SHP77 treated with DMSO at 0.1 percent for 48 hours (cell line): ENCODE data around the gene YIF1A.
A peak's percentile ranks its signal among the peaks of the same experiment; 100 is the strongest.
"Not testable (repeated sequence)": the region's sequence is repeated elsewhere in the genome, so short reads cannot be mapped to it uniquely, and the experiment has no call there.

Experiments
- DNase-seq: peaks from one replicate; lab custom pipeline; 2025; lab: John Stamatoyannopoulos, UW

Gene YIF1A

DNA sequence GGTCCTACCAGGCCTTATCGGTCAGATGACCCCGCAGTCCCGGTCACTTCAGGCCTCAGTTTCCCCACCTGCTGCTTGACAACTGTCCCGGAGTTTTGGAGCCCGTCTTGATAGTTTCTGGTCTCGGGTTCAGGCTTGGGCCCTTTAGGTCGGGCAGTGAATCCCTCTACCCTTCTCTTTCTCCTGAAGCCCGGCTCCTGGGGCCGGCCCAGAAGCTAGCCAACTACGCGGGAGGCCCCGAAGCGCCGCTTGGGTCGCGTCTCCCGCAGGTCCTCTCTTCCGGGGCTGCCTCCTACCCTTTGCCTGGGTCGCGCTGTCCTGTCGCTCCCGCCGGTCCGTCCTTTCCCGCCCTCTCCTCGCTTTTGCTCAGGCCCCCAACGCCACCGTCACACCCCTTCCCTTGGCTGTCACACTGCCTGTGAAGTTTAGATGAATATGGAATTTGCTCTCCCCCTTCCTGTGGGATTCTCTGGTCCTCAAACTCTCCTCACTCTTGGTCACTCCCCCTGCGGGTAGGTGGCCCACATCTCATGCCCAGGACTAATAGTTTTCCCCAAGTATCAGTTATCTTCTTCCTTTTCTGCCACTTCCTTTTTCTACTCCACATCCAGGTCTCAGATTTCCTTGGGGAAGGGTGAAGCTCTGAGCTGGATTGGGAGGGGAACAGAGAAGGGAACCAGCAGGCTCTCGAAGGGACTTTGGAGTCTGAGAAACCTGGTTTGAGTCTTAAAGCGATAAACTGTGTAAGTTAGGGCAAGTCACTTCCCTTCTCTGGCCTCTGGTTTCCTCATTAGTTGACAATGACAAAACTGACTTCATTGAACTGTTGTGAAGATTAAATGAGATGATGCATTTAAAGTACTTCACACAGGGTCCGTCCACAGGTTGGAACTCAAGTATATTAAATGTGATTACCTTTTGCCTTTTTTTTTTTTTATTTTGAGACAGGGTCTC is 19.7 kb downstream of the YIF1A start:
- no peak for DNase-seq

GRCh38 chr11:66268244-66268951 is 20.5 kb downstream of the YIF1A start, which contains the start of gene RAB1B:
Gene RAB1B, plus strand, starts transcription at chr11:66268639. Its CDS starts 41 bp downstream, at chr11:66268680.
- peak; percentile 99 for DNase-seq

GRCh38 chr11:66267379-66268243 is 21.3 kb downstream of the YIF1A start:
- DNase-seq = peak; percentile 58

DNA sequence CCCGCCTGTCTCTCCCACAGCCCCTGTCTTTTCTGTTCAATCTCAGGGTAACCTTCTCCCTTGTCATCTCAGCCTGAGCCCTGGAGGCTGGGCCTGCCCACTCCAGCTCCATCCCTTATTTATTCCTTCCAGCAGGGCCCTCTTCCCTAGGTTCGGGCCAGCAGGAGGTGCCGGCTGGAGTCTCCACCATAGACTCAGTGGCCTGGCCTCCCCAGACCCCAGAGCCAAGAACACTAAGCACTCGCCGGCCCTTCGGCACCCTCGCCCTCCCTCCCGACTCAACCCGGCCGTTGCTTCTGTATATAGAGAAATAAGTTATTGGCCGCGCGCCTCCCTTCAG is 21.9 kb downstream of the YIF1A start:
- DNase-seq = no peak

DNA sequence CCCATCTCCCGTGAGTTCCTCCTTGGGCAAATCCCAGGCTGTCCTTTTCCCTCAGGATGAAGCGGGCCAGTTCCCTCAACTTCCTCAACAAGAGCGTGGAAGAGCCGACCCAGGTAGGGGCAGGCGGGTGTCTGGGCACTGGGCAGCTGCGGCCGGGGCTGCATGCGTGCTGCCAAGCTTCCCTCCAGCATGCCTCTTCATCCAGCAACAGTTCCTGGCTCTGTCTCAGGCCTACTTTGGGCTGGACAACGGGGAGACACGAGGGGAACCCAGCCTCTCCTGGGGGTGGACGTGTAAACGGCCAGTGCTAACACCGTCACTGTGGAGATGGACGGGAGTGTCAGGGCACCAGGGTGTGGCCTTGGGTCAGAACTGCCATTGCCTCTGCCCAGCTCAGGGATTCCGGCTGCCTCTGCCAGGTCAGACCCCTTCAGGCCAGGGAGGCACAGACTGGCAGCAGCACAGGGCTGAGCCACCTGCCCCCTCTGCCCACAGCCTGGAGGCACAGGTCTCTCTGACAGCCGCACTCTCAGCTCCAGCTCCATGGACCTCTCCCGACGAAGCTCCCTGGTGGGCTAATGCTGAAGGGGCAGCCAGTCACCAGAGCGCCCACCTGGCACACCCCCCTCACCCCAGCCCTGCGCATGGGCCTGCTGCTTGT is 22.4 kb downstream of the YIF1A start:
- no peak for DNase-seq

GRCh38 chr11:66265531-66266377 is 23.2 kb downstream of the YIF1A start:
- no peak for DNase-seq

DNA sequence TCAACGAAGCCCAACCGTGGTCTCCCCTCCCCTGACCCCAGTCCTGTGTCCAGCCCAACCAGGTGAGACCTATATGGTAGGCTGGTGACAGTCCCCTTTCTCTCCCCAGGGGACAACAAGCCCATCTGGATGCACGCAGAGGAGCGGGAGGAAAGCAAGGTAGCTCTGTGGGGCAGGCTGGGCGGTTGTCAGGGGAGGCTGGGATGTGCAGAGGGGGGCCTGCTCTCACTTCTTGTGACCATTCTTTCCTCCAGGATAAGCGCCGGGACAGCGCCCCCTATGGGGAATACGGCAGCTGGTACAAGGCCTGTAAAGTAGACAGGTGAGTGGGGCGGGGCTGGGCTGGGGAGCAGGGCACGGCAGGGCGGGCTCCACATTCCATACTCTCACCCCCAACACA is 24.0 kb downstream of the YIF1A start:
- DNase-seq = no peak

DNA sequence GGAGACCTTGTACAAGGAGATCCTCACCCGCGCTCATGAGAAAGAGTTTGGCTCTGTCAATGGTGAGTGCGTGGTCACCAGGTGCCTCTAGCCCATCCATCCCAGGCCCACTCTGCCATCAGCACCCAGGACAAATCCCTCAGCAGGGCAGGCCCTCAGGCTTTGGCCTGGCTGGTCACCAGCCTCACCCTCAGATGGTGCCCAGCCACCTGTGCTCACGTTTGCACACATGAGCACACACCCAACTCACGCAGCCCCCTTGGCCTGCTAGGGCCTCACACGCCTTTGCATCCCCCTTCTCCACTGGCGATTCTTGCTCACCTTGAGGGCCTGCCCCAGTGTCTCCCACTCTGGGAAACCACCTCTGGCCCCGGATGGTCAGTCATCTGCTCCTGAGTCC is 24.6 kb downstream of the YIF1A start:
- no peak for DNase-seq

- DNase-seq = no peak
Measured at GRCh38 chr11:66263785-66264184, 25.2 kb downstream of the YIF1A start.

DNA sequence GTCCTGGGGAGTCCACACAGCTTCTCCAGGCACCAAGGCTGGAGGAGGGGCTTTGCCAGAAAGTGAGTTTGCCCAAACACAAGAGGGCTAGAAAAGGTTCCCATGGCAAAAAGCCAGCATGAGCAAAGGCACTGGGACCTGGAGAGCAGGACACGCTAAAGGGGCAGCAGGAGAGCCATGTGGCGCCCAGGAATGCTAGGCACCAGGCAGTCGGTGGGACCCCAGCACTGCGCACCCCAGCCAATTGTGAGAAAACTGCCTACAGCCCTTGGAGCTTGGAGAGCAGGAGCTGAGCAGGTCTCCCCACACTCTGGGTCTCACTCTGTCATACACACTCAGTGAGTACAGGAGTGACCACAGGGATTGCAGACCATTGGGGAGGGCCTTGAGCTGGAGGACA is 25.7 kb downstream of the YIF1A start:
- no peak for DNase-seq

DNA sequence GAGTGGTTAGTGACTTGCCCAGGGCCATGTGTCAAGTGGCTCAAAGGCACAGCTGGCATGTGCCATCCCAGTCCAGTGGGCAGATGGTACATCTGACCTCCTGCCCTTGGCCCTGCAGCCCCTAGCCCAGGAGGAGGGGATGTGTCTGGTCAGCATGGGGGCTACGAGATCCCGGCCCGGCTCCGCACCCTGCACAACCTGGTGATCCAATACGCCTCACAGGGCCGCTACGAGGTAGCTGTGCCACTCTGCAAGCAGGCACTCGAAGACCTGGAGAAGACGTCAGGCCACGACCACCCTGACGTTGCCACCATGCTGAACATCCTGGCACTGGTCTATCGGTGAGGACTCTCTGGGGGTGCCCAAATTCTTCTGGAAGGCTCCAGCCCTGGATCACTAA is 26.2 kb downstream of the YIF1A start:
- no peak for DNase-seq

- no peak for DNase-seq
Measured at GRCh38 chr11:66262191-66262590, 26.8 kb downstream of the YIF1A start.

DNA sequence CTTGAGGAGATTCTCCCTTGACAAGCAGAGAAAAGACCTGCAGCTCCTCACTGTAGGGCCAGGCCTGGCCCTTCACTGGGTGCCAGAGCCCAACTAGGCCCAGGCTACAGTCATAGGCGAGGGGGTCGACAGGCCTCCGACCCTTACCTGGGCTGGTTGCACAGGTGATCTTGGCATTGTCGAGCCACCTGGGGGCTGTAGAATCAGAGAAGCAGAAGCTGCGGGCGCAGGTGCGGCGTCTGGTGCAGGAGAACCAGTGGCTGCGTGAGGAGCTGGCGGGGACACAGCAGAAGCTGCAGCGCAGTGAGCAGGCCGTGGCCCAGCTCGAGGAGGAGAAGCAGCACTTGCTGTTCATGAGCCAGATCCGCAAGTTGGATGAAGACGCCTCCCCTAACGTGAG is 27.4 kb downstream of the YIF1A start:
- DNase-seq = no peak

GRCh38 chr11:66259956-66260355 is 29.0 kb downstream of the YIF1A start:
- DNase-seq = no peak

GRCh38 chr11:66259225-66259624 is 29.7 kb downstream of the YIF1A start:
- DNase-seq = no peak

DNA sequence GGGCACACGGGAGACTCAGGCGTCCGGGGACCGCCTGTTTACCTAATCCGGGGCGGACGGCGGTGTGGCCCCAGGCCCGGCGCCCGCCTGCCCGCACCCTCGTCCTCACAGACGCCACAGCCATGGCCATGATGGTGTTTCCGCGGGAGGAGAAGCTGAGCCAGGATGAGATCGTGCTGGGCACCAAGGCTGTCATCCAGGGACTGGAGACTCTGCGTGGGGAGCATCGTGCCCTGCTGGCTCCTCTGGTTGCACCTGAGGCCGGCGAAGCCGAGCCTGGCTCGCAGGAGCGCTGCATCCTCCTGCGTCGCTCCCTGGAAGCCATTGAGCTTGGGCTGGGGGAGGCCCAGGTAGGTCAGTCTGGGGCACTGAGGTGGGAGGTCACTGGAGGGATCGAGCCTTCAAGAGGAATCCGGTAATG is 30.5 kb downstream of the YIF1A start:
- DNase-seq = no peak

- not testable (repeated sequence) for DNase-seq
Measured at GRCh38 chr11:66253081-66253480, 35.9 kb downstream of the YIF1A start.

DNA sequence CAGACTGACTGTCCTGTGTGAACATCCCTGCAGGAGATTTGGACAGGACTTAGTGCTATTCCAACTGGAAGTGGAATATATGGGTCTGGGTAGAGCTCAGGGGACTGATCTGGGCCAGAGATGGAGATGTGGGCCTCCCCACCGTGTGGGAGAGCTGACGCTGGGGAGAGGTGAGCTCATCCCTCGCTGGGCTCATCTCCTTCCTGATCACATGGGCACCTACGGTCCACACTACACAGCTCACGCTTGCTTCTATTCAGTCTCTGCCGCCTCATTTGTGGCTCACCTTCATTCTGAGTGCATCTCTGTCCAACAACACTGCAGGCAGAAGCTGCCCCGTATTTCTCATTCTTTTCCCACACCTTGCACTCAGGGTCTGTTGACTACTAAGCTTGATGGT is 37.1 kb downstream of the YIF1A start:
- DNase-seq = no peak

DNA sequence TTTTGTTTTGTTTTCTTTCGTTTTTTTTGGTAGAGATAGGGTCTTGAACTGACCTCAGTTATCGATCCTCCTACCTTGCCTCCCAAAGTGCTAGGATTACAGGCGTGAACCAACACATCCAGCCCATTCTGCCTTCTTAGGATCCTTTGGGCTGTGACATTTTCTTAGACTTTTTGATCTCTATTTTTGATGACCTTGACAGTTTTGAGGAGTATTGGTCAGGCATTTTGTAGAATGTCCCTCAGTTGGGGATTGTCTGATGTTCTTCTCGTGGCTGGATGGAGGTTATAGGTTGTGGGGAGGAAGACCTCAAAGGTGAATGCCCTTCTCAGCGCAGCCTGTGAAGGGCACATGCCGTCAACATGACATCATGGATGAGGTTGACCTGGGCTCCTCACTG is 40.0 kb downstream of the YIF1A start:
- DNase-seq = no peak

- DNase-seq = no peak
Measured at GRCh38 chr11:66247801-66248200, 41.1 kb downstream of the YIF1A start.

DNA sequence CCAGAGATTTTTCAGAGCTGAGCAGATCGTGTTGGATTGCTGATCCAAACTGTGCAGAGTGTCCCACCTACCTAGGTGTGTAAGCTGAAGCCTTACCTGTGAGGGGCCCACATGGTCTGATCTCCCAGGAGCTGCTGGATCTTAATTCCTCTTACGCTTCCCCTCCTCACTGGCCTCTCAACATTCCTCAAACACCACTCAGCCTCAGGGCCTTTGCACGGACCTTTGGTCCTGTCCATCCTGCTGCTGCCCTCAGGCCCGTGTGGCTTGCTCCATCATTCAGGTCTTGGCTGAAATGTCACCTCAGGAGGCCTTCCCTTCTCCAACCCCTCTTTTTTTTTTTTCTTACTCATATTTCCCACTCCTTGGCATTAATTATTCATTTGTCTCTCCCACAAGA is 41.6 kb downstream of the YIF1A start:
- no peak for DNase-seq
